Measurements from ENCODE around the gene SIRT2.
"Not testable (repeated sequence)": the region's sequence is repeated elsewhere in the genome, so short reads cannot be mapped to it uniquely, and the experiment has no call there.

SIRT2 gene

GRCh38 chr19:38833092-38833425, 66.4 kb downstream of the SIRT2 start:
- no peak overlapping the region for H3K4me3 ChIP-seq (replicated peaks; ENCODE audit: insufficient read depth, low read length)
- no peak for TF ChIP-seq CTCF (IDR thresholded peaks at IDR 0.05; ENCODE audit: insufficient read depth, low read length)
- DNase-seq (ENCODE audit: low read depth in 1 of 2, low spot score in 1 of 2), result no peak
- H3K27ac ChIP-seq (replicated peaks), result no peak overlapping the region
- no peaks in the 10 kb centered on the region for H3K27me3 ChIP-seq (ENCODE audit: insufficient read depth, poor library complexity, severe bottlenecking)

GRCh38 chr19:38831142-38831605, 68.2 kb downstream of the SIRT2 start:
- no peak for TF ChIP-seq POLR2AphosphoS5 (IDR thresholded peaks at IDR 0.05; ENCODE audit: low read depth)
- TF ChIP-seq GABPA (IDR thresholded peaks at IDR 0.05; ENCODE audit: low read depth), result no peak
- TF ChIP-seq REST (IDR thresholded peaks at IDR 0.05; ENCODE audit: insufficient replicate concordance, low read depth), result no peak
- no peak for TF ChIP-seq CTCF (IDR thresholded peaks at IDR 0.05; ENCODE audit: insufficient read depth, low read length)
- TF ChIP-seq SPI1 (IDR thresholded peaks at IDR 0.05; ENCODE audit: borderline replicate concordance, low read depth), result no peak
- Histone ChIP-seq H3K4me3 (replicated peaks; ENCODE audit: insufficient read depth, low read length) (peak overlapping the region; percentile 78), H3K27ac (replicated peaks) (peak overlapping the region; percentile 84), H3K27me3 (ENCODE audit: insufficient read depth, poor library complexity, severe bottlenecking) (no peaks in the 10 kb centered on the region)
- peak in 1 of 2 experiments; percentile 45 for DNase-seq (ENCODE audit: low read depth in 1 of 2, low spot score in 1 of 2)

- no peak overlapping the region for H3K4me3 ChIP-seq (replicated peaks; ENCODE audit: insufficient read depth, low read length)
- H3K27me3 ChIP-seq (ENCODE audit: insufficient read depth, poor library complexity, severe bottlenecking), result no peaks in the 10 kb centered on the region
- H3K27ac ChIP-seq (replicated peaks), result peak overlapping the region; percentile 48; the same call in 1 of the 2 replicates
- no peak for DNase-seq (ENCODE audit: low read depth in 1 of 2, low spot score in 1 of 2)
- TF ChIP-seq POLR2AphosphoS5 (IDR thresholded peaks at IDR 0.05; ENCODE audit: low read depth) (no peak), CTCF (IDR thresholded peaks at IDR 0.05; ENCODE audit: insufficient read depth, low read length) (no peak), SPI1 (IDR thresholded peaks at IDR 0.05; ENCODE audit: borderline replicate concordance, low read depth) (no peak), GABPA (IDR thresholded peaks at IDR 0.05; ENCODE audit: low read depth) (no peak), REST (IDR thresholded peaks at IDR 0.05; ENCODE audit: insufficient replicate concordance, low read depth) (no peak)
Measured at GRCh38 chr19:38830039-38830733, 69.2 kb downstream of the SIRT2 start.

GRCh38 chr19:38829203-38829602, 70.2 kb downstream of the SIRT2 start:
- not testable (repeated sequence) for H3K27me3 ChIP-seq (ENCODE audit: insufficient read depth, poor library complexity, severe bottlenecking); H3K4me3 ChIP-seq (replicated peaks; ENCODE audit: insufficient read depth, low read length)
- TF ChIP-seq POLR2AphosphoS5 (IDR thresholded peaks at IDR 0.05; ENCODE audit: low read depth), result 0 out of 2 replicates have a peak, but pooled peaks have one; percentile 28
- H3K27ac ChIP-seq (replicated peaks), result peak overlapping the region; percentile 48
- peak; percentile 83 to 87 for DNase-seq (ENCODE audit: low read depth in 1 of 2, low spot score in 1 of 2)

All from HL-60 (cell line).